K562 (cell line): ENCODE results near the gene NMB.

ENCODE experiments used
- CREB5 ChIP-seq: fragments of 250-450 bp; sonication (Bioruptor Pico); IDR thresholded peaks from 2 replicates; pipeline ENCODE4 v1.5.0; 2020; ENCODE audit warnings: mild to moderate bottlenecking
- GTF2B ChIP-seq: IDR thresholded peaks from 2 replicates; pipeline ENCODE4 v1.6.1; 2011; ENCODE audit not compliant: insufficient read length; ENCODE audit errors: extremely low read depth
- HDAC6 ChIP-seq: IDR thresholded peaks from 2 replicates; pipeline ENCODE4 v1.6.1; 2012; ENCODE audit warnings: low read depth, mild to moderate bottlenecking, control low read depth, inconsistent platforms, low read length, moderate library complexity
- PREB ChIP-seq: sonication (generic); formaldehyde crosslinking; IDR thresholded peaks from 2 replicates; pipeline ENCODE4 v1.8.1; 2023; ENCODE audit warnings: mild to moderate bottlenecking, missing genetic modification reagents
- RCOR1 ChIP-seq, 2 experiments: IDR thresholded peaks; 2 replicates each; pipeline ENCODE4 v1.6.1; 2012; ENCODE audit warnings: low read depth in 2 of 2, low read length in 2 of 2, borderline replicate concordance in 1 of 2, improper control_type of control experiment in 1 of 2
- SMAD3 ChIP-seq: fragments of 450-650 bp; formaldehyde crosslinking; conservative IDR thresholded peaks from 2 replicates; pipeline ENCODE4 v1.4.0; 2020; ENCODE audit warnings: mild to moderate bottlenecking
- TAF1 ChIP-seq: IDR thresholded peaks from 2 replicates; pipeline ENCODE4 v1.6.1; 2011; ENCODE audit warnings: mild to moderate bottlenecking, low read length, moderate library complexity; ENCODE audit not compliant: insufficient read depth, control insufficient read depth, severe bottlenecking; ENCODE audit errors: extremely low read depth

DNA sequence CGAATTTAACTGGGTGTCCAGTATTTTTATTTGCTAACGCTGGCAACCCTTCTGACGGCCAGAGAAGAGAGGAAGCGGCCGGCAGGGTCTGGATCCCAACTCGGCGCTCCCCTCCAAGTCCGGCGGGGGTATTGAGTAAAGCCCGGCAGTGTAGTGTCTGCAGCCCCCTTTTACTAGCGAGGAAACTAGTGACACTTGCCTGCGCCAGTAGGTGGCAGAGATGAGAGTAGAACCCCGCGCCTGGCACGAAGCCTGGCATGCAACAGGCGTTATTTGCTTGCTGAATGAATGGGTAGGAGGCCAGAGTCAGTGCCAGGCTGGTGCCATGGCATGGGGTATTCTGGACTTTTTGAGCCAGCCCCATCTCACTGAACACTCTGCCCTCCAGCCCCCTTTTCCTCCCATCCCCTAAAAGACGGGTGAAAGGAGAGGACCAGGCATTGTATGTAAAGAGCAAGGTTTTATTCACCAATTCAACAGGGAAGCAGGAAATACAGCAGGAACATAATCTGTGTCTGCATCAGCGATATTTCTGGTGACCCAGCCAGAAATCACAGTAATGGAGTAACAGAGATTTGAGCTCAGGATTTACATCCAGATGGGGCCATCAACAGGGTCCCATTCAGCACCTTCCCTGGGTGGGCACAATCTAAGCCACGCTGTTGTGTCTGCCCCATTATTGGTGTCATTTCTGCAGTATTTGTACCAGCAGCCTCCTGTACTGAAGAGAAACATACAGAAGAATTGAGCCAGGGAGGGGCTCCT lies 3.1 kb downstream of the NMB start:
- TF ChIP-seq RCOR1 (IDR thresholded peaks at IDR 0.05; ENCODE audit: borderline replicate concordance in 1 of 2, low read depth in 2 of 2, low read length in 2 of 2): peak; percentile 54 to 79; a peak in 3 of 4 replicates
- TF ChIP-seq CREB5 (CRISPR knock-in tag): no peak
- TF ChIP-seq GTF2B: no peak
- TF ChIP-seq HDAC6: no peak
- TF ChIP-seq PREB (CRISPR knock-in tag): no peak
- TF ChIP-seq TAF1: no peak
- no peak for TF ChIP-seq SMAD3 (CRISPR knock-in tag)
